Measurements from ENCODE around the gene MTA1. TPM values are rescaled to one million over a fixed set of nuclear protein-coding genes. Genes with fewer than 3 reads are reported as not detected.

MTA1 gene
- polyA plus RNA-seq, 1 of the 3 experiments (the other 2 are of a cell fraction), result 96.3 TPM

DNA sequence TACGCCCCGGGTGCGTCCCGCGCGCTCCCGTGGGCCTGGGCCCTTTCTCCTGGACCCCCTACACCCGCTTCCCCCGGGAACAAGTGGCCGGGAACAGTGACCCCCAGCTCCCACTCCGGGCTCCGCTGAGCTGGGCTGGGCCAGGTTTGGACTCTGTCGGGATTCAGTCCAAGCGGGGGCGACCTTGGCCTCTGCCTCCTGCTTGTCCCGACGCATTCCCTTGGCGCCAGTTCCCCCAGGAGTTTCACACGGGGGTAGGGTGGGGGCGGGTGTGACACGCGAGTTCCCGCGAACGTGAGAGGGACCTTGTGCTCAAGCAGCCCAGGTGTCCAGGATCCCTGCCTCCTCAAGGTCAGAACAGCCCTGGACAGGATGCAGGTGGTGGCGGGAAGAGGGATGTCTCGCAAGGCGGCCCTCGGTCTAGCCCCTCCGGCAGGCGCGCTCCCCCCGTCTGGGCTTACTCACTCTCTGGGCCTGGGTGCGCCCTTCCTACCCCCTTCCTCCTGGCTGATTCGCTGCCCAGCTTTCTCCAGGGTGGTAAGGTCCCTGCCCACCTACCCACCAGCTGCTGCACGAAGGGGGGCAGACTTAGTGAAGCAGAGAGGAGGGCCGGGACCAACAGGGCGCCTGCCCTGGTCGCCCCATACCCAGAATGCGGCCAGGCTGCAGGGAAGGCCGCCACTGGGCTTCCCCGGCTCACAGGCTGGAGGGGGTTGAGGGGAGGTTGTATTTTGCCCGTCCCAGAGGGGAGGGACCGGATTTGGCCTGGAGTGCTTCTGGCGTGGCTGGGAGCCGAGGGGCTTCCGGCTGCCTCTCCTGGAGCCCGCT, 55.9 kb downstream of the MTA1 start:
- ChIA-PET CTCF (interaction anchor here (1.2 to 3.1 kb wide), 5 partner anchors 11 to 53 kb away, joined by 4 to 34 read pairs (median 10); partner anchors contain the start of genes CRIP1 and TEDC1), POLR2A (interaction anchor here (1.4 kb wide), 1 partner anchor 15 kb away, joined by 9 read pairs; no protein-coding TSS in a partner anchor)
- 15% methylated on average over 12 of the region's 48 CpGs for WGBS (ENCODE audit: low lambda C conversion rate)
- H3K27ac ChIP-seq (ENCODE audit: low read depth in 2 of 2, low read length in 1 of 2), result peak overlapping the region; percentile 89 to 99
- peak overlapping the region; percentile 92 to 96 for H3K4me3 ChIP-seq (ENCODE audit: low read depth in 2 of 2, low read length in 1 of 2)
- H2AFZ ChIP-seq (ENCODE audit: low read depth), result no peak overlapping the region
- H3K4me2 ChIP-seq, result peak overlapping the region; percentile 96
- no peaks in the 10 kb centered on the region for H3K9me3 ChIP-seq
- no peaks in the 10 kb centered on the region for H3K27me3 ChIP-seq (ENCODE audit: insufficient read depth)
- H3K36me3 ChIP-seq (replicated peaks in 1 of 2; ENCODE audit: control insufficient read depth in 1 of 2, insufficient read depth in 2 of 2, low read length in 1 of 2), result peaks cover 0 to 6% of the 10 kb centered on the region in 2 experiments
- no peak for TF ChIP-seq NRF1 (IDR thresholded peaks at IDR 0.05; ENCODE audit: low read depth, low read length)
- no peak; the same call in 1 of the 2 replicates for TF ChIP-seq MXI1 (IDR thresholded peaks at IDR 0.05; ENCODE audit: low read depth, low read length)
- TF ChIP-seq FOXJ3 (CRISPR knock-in tag; IDR thresholded peaks at IDR 0.05), result 0 out of 2 replicates have a peak, but pooled peaks have one; percentile 15
- TF ChIP-seq EZH2phosphoT487 (IDR thresholded peaks at IDR 0.05; ENCODE audit: borderline replicate concordance, low read depth), result no peak
- TF ChIP-seq, protein P1, sequence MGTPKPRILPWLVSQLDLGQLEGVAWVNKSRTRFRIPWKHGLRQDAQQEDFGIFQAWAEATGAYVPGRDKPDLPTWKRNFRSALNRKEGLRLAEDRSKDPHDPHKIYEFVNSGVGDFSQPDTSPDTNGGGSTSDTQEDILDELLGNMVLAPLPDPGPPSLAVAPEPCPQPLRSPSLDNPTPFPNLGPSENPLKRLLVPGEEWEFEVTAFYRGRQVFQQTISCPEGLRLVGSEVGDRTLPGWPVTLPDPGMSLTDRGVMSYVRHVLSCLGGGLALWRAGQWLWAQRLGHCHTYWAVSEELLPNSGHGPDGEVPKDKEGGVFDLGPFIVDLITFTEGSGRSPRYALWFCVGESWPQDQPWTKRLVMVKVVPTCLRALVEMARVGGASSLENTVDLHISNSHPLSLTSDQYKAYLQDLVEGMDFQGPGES (IDR thresholded peaks at IDR 0.05; ENCODE audit: low read depth, low read length), result no peak
- 0 out of 2 replicates have a peak, but pooled peaks have one; percentile 18 for TF ChIP-seq POLR2AphosphoS5 (IDR thresholded peaks at IDR 0.05; ENCODE audit: low read depth, low read length)
- TF ChIP-seq EP300 (IDR thresholded peaks at IDR 0.05; ENCODE audit: borderline replicate concordance in 1 of 2, low read depth in 1 of 2, low read length in 1 of 2), result 0 out of 4 replicates have a peak, but pooled peaks of 1 of the 2 experiments have one; percentile 7
- no peak for TF ChIP-seq RAD21 (IDR thresholded peaks at IDR 0.05; ENCODE audit: low read length)
- TF ChIP-seq, protein P2, sequence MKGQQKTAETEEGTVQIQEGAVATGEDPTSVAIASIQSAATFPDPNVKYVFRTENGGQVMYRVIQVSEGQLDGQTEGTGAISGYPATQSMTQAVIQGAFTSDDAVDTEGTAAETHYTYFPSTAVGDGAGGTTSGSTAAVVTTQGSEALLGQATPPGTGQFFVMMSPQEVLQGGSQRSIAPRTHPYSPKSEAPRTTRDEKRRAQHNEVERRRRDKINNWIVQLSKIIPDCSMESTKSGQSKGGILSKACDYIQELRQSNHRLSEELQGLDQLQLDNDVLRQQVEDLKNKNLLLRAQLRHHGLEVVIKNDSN (IDR thresholded peaks at IDR 0.05; ENCODE audit: borderline replicate concordance, low read depth), result no peak
- TF ChIP-seq, protein P3, sequence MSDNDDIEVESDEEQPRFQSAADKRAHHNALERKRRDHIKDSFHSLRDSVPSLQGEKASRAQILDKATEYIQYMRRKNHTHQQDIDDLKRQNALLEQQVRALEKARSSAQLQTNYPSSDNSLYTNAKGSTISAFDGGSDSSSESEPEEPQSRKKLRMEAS (IDR thresholded peaks at IDR 0.05; ENCODE audit: low read depth), result peak; percentile 21; the same call in 1 of the 2 replicates
- peak; percentile 33; the same call in 1 of the 2 replicates for TF ChIP-seq FOSL2 (IDR thresholded peaks at IDR 0.05; ENCODE audit: borderline replicate concordance, low read depth)
- no peak for TF ChIP-seq CHD2 (IDR thresholded peaks at IDR 0.05; ENCODE audit: low read length, partially characterized antibody)
- TF ChIP-seq, protein P4, sequence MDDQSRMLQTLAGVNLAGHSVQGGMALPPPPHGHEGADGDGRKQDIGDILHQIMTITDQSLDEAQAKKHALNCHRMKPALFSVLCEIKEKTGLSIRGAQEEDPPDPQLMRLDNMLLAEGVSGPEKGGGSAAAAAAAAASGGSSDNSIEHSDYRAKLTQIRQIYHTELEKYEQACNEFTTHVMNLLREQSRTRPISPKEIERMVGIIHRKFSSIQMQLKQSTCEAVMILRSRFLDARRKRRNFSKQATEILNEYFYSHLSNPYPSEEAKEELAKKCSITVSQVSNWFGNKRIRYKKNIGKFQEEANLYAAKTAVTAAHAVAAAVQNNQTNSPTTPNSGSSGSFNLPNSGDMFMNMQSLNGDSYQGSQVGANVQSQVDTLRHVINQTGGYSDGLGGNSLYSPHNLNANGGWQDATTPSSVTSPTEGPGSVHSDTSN (IDR thresholded peaks at IDR 0.05), result 0 out of 2 replicates have a peak, but pooled peaks have one; percentile 2
- no peak for TF ChIP-seq RFX5 (IDR thresholded peaks at IDR 0.05; ENCODE audit: low read length)
- TF ChIP-seq RCOR1 (IDR thresholded peaks at IDR 0.05; ENCODE audit: low read length), result no peak
- no peak for TF ChIP-seq YY1 (IDR thresholded peaks at IDR 0.05; ENCODE audit: low read depth)
- no peak for TF ChIP-seq RXRA (IDR thresholded peaks at IDR 0.05; ENCODE audit: borderline replicate concordance, low read depth)
- no peak; the same call in 1 of the 2 replicates for TF ChIP-seq NFIC (IDR thresholded peaks at IDR 0.05; ENCODE audit: borderline replicate concordance)
- peaks cover 22% of the 10 kb centered on the region for H3F3A ChIP-seq (replicated peaks; ENCODE audit: insufficient read depth)
- peaks cover 32% of the 10 kb centered on the region for H3K79me2 ChIP-seq (ENCODE audit: insufficient read depth)
- peak overlapping the region; percentile 99 for H3K9ac ChIP-seq
- DNase-seq, result peak; percentile 74
- H4K20me1 ChIP-seq (ENCODE audit: insufficient read depth), result peaks cover 6% of the 10 kb centered on the region; the same call in 1 of the 2 replicates
- no peaks in the 10 kb centered on the region for H3K9me2 ChIP-seq
- H3K4me1 ChIP-seq (ENCODE audit: control insufficient read depth in 1 of 2, insufficient read depth in 2 of 2, low read depth in 1 of 2, low read length in 1 of 2), result peaks cover 21 to 60% of the 10 kb centered on the region in 2 experiments; a peak in 3 of 4 replicates
